ENCODE results near the gene SLC11A1.
A peak's percentile ranks its signal among the peaks of the same experiment; 100 is the strongest.

The SLC11A1 gene

DNA sequence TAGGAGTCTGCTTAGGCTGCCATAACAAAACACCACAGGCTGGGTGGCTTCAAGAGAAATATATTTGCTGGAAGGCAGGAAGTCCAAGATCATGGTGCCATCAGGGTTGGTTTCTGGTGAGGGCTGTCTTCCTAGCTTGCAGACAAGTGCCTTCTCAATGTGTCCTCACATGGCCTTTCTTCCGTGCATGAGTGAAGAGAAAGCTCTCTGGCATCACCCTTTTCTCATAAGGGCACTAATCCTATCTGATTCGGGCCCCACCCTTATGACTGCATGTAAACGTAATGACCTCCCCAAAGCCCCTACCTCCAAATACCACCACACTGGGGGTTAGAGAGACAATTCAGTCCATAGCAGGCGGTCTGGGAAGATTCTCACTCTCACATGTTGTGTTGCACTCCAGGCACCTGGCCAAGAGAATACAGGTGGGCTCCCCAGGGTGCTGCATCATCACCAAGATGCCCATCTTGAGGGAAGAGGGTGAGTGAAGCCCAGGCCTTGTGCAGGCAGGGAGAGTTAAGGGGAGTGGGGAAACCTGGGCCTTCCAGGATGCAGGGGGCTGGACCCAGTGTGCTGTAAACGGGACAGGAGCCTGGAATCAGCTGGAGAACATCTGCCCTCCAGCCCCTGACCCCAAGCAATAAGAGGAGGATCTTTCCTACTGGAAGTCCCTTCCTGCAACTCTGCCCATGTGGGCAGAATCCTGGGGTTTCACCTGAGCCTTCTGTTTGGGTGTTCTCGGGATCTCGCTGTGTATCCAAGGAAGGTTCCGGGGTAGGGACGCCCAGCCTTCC, 15.3 kb upstream of the SLC11A1 start:
- no peak for DNase-seq (ENCODE audit: low read depth in 1 of 2, low spot score in 1 of 2)

DNA sequence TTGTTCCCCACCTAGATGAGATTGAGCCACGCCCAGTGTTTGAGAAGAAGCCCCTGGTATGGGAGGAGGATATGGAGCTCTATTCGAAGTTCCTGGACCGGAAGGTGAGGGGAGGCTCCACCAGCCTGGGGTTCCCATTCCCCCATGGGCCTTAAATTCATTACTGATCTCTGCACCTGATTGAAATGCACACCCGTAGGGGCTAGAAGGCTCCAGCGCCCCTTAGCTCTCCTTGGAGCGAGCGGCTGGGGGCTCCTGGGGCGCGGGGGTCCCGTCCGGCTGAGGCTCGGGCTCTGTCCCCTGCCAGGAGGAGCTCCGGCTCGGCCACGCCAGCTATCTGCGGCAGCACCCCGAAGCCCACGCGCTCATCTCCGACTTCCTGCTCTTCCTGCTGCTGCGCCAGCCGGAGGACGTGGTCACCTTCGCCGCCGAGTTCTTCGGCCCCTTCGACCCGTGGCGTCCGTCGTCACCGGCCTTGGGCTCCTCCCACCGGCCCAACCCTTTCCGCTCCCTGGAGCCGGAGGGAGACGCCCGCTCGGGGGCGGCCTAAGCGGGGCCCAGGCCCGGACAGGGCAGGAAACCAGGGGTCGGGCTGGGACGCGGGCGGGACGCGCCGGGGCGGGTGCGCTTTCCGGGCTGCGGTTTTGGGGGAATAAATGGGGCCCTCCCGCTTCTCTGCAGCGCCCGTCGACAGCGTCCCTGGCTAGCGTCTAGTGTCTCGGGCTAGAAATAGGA, 14.5 kb upstream of the SLC11A1 start:
- DNase-seq (ENCODE audit: low read depth in 1 of 2, low spot score in 1 of 2), result peak; percentile 44 to 56

DNA sequence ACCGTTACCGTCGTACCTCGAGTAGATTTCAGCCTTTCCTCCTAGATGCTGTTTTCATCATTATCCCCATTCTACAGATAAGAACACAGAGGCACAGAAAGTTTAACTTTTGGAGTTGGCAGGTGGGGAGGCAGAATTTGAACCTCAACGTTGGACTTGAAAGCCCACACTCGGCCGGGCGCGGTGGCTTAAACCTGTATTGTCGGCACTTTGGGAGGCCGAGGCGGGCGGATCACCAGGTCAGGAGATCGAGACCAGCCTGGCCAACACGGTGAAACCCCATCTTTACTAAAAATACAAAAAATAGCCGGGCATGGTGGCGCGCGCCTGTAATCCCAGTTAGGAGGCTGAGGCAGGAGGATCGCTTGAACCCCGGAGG, 13.9 kb upstream of the SLC11A1 start:
- no peak for DNase-seq (ENCODE audit: low read depth in 1 of 2, low spot score in 1 of 2)

DNA sequence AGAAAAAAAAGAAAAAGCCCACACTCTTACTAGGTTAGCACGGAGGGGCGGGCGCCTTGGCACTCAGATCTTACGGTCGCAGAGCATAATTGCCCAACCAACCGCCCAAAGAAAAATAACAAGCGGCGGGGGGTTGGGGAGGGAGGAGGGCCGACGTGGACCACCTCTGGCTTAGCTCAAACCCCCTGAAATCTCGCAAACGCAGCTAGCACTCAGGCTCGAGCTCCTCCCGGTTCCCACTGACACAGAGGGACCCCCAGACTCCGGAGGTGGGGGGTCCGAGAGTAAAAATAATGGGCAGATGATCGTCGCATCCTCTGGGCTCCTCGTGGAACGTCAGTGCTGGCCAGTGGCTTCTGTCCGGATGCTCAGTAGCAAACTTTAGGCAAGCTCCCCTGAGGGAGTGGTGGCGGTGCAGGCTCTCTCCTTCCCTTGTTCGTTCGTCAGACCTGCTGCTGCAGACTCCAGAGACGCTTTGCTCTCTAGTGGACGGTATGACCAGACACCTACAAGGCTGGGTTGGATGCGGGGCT, 13.4 kb upstream of the SLC11A1 start:
- no peak for DNase-seq (ENCODE audit: low read depth in 1 of 2, low spot score in 1 of 2)

DNA sequence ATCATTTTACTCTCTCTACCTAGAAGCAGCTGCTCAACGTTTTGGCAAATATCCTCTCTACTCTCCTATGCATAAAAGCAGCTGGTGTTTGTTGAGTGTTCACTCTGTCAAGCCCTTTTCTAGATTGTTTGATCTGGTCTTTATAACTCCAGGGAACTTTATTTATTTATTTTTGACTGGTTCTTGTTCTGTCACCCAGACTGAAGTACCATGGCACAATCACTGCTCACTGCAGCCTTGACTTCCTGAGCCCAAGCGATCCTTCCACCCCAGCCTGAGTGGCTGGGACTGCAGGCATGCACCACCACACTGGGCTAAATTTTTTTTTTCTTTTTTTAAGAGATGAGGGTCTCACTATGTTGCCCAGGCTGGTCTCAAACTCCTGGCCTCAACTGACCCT, 12.7 kb upstream of the SLC11A1 start:
- DNase-seq (ENCODE audit: low read depth in 1 of 2, low spot score in 1 of 2), result no peak

DNA sequence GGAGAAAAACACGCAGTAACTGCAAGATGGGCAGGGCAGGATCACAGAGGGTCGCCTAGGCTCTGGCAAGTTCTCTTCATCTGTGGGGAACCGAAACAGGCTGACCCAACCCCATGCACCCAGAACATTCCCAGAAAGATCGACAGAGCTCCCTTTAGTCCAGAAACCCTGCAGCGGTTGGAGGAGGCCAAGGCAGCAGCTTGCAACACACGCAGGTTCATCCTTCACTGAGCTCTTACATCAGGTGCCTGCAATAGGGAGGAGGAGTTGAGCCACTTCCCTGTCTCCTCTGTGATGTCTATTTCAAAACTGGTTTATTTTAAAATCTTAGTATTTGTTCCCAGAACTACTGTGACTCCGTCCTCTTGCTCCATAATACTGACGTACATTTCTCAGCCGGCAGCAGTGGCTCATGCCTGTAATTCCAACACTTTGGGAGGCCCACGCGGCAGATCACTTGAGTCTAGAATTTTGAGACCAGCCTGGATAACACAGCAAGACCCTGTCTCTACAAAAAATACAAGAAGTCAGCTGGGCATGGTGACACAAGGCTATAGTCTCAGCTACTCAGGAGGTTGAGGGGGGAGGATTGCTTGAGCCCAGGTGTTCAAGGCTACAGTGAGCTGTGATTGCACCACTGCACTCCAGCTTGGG, 11.5 kb upstream of the SLC11A1 start:
- DNase-seq (ENCODE audit: low read depth in 1 of 2, low spot score in 1 of 2), result no peak

DNA sequence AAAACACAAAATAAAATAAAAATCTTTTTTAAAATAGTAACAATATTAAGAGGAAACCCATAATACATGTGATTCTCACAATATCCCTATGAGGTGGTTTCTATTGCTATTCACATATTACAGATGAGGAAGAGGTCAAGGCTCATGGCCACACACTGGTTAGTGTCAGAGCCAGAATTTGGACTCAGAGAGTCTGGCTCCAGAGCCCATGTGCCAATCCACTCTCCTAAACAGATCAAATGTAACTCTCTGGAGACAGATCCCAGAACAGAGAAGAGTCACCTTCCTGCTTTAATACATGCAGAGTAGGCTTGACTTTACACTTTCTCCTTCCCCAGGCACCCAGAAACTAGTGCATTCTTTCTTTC, 10.1 kb upstream of the SLC11A1 start:
- DNase-seq (ENCODE audit: low read depth in 1 of 2, low spot score in 1 of 2), result no peak

DNA sequence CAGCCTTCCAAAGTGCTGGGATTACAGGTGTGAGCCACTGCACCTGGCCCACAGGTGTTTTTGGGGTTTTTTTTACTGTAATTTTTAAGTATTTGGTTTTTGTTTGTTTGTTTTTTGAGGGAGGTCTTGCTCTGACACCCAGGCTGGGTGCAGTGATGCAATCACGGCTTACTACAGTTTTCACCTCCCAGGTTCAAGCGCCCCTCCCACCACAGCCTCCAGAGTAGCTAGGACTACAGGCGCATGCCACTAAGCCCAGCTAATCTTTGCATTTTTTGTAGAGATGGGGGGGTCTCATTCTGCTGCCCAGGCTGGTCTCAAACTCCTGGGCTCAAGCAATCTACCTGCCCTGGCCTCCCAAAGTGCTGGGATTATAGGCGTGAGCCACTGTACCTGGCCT, 7.3 kb upstream of the SLC11A1 start:
- no peak for DNase-seq (ENCODE audit: low read depth in 1 of 2, low spot score in 1 of 2)

DNA sequence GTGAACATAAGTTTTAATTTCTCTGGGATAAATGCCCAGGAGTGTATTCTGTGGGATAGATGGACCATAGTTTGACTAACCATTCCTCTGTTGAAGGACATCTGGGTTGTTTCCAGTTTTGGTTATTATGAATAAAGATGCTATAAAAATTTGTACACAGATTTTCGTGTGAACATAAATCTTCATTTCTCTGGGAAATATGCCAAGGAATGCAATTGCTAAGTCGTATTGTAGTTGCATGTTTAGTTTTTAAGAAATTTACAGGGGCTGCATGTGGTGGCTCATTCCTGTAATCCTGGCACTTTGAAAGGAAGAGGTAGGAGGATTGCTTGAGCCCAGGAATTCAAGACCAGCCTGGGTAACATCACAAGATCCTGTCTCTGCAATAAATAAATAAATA, 6.9 kb upstream of the SLC11A1 start:
- DNase-seq (ENCODE audit: low read depth in 1 of 2, low spot score in 1 of 2), result no peak

DNA sequence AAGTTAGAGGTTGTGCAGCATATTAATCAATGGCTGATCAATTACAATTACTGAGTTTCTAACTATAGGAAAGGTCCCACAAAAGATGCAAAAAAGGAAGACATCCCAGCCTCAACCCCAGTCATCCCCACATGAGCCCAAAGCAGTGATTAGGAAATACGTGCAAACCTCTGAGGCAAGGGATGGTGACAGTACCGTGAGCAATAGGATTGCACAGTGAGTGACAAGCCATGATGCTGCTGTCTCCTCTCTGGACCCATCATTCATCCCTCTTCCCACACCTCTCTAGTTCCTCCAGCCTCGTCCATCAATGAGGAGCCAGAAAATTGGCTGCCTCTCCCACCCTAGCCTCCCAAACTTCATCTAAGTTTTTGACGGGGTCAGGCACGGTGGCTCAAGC, 4.0 kb upstream of the SLC11A1 start:
- no peak for DNase-seq (ENCODE audit: low read depth in 1 of 2, low spot score in 1 of 2)

DNA sequence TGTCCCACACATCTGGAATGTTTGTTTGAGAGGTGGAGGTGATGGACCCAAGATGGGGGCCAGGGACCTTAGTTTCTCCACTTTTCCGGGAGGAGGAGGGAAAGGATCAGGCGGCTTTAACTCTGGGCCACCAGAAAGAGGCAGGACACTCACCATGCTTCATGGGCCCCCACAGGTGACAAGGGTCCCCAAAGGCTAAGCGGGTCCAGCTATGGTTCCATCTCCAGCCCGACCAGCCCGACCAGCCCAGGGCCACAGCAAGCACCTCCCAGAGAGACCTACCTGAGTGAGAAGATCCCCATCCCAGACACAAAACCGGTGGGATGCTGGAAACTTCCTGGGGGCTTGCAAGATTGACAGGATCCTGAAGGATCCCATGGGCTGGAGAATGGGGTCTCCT, 712 bp downstream of the SLC11A1 start:
- DNase-seq (ENCODE audit: low read depth in 1 of 2, low spot score in 1 of 2), result no peak

DNA sequence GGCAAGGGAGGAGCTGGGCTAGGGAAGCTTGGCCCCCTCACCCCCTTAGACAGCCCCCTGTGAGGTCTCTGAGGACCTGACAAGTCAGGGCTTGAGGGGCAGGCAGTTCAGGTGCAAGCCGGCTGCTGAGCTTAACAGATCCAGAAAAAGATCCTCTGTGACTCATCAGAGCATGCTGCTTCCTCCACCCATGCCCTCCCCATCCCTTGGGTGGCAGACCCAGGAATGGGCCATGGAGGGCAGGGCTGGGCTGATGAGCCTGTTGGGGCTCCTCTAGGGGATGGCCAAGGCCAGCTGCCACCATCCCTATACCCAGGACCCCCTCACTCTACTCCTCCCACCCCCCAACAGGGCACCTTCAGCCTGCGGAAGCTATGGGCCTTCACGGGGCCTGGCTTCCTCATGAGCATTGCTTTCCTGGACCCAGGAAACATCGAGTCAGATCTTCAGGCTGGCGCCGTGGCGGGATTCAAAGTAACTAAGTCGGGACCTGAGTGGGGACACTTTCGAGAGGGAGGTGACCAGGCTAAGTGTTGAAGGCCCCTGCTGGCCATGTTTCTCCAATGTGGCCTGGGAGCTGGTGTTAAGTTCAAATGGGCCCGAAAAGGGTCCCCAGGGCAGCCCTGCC, 1.9 kb downstream of the SLC11A1 start:
- DNase-seq (ENCODE audit: low read depth in 1 of 2, low spot score in 1 of 2), result no peak

DNA sequence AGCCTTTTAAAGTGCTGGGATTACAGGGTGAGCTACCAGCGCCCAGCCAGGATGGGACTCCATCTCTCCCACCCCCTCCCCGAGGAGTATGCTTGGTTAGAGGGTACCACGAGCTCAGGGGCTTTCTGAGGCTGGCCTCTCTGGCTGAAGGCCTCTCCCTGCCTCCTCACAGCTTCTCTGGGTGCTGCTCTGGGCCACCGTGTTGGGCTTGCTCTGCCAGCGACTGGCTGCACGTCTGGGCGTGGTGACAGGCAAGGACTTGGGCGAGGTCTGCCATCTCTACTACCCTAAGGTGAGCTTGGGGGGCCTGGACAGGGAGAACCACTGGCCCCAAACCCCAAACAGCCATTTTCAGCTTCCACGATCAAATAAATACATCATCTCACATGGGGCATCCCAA, 2.9 kb downstream of the SLC11A1 start:
- DNase-seq (ENCODE audit: low read depth in 1 of 2, low spot score in 1 of 2), result no peak

DNA sequence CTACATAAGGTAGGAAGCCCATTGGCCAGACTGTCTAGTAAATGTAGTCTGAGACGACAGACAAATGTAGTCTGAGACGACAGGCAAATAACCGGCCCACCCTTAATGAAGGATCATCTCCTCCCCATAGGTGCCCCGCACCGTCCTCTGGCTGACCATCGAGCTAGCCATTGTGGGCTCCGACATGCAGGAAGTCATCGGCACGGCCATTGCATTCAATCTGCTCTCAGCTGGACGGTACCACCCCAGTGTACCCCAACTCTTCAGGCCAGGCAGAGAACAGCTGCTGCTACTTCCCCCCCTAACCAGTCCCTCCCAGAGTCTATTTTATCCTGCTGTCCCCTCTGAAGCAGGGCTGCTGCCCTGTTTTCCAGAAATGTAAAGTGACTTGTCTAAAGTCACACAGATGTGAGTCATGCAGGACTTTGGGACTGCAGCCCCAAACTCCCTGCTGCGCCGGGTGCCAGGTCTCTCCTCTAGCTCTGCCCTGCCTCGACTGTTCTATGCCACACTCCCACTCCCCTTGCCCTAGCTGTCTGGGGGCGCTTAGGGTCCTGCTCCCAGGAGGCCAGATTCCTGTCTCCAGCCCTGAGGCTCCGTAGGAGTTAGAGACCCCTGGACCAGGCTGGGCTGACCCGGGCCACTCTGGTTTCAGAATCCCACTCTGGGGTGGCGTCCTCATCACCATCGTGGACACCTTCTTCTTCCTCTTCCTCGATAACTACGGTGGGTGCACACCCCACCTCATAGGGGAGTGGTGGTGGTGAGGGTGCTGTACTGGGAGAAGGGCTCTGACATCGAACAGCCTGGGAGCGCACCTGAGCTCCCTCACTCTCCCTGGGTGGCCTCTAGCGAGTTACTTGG, 4.7 kb downstream of the SLC11A1 start:
- DNase-seq (ENCODE audit: low read depth in 1 of 2, low spot score in 1 of 2), result no peak

DNA sequence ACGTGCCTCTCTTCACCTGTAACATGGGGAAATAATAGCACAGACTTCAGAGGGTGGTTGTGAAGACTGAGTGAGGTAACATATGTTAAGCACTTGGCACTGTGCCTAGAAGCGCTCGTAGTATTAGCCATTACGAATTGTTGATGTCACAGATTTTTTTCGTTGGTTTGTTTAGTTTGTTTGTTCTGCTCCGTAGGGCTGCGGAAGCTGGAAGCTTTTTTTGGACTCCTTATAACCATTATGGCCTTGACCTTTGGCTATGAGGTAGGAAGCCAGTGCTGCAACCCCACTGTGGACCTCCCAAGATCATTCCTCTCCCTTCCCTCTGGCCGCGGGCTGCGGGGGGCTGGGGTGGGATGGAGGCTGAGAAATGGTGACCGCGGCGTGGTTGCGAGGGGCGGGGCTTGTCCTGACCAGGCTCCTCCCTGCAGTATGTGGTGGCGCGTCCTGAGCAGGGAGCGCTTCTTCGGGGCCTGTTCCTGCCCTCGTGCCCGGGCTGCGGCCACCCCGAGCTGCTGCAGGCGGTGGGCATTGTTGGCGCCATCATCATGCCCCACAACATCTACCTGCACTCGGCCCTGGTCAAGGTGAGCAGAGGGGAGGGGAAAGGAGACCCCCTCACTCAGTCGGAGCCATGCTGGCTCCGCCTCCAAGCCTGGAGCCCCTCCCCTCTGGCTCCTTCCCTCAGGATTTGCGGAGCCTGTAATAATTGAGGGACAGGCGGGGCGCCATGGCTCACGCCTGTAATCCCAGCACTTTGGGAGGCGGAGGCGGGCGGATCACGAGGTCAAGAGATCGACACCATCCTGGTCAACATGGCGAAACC, 5.5 kb downstream of the SLC11A1 start:
- DNase-seq (ENCODE audit: low read depth in 1 of 2, low spot score in 1 of 2), result no peak

DNA sequence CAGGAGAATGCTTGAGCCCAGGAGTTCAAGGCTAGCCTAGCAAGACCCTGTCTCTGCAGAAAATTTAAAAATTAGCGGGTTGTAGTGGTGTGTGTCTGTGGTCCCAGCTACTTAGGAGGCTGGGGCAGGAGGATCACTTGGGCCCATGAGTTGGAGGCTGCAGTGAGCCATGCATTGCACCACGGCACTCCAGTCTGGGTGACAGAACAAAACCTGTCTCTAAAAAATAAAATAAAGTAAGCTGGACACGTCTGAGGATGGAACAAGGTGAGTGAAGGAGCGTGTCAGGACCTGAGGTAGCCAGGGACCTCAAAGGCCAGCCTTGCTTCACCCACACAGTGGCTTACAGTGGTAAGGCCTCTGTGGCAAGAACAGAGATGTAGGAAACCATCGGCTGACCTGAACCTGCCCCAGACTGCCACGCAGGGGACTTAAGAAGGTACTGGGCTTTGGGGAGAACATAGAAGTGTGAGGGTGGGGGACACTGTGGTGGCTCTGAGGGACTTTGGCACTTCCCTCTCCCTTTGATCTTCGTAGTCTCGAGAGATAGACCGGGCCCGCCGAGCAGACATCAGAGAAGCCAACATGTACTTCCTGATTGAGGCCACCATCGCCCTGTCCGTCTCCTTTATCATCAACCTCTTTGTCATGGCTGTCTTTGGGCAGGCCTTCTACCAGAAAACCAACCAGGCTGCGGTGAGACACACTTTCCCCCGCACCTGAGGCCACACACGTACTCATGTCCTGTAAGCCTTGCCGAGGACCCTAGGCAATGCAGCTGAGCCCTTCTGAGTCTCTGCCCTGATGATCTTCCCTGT, 7.5 kb downstream of the SLC11A1 start:
- no peak for DNase-seq (ENCODE audit: low read depth in 1 of 2, low spot score in 1 of 2)

DNA sequence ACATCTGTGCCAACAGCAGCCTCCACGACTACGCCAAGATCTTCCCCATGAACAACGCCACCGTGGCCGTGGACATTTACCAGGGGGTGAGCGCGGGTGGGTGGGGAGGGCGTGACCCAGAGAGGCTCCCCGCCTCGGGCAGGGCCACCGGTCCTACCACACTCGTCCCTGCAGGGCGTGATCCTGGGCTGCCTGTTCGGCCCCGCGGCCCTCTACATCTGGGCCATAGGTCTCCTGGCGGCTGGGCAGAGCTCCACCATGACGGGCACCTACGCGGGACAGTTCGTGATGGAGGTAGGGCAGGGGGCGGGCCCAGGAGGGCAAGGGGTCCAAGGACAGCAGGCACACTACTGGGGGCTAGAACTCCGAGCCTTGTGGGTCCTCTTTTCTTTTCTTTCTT, 9.1 kb downstream of the SLC11A1 start:
- no peak for DNase-seq (ENCODE audit: low read depth in 1 of 2, low spot score in 1 of 2)

DNA sequence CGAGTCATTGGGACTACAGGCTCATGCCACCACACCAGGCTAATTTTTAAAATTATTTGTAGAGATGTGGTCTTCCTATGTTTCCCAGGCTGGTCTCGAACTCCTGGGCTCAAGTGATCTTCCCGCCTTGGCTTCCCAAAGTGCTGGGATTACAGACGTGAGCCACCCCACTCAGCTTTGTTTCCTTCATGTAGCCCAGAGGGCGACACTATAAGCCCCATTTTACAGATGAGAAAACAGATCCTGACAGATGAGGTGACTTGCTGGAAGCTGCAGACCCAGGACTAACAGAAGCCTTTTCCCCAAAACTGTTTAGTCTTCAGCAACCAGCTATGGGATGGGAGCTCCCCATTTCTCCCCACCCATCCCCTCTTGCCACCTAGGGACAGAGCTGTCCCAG, 10.4 kb downstream of the SLC11A1 start:
- DNase-seq (ENCODE audit: low read depth in 1 of 2, low spot score in 1 of 2), result no peak

DNA sequence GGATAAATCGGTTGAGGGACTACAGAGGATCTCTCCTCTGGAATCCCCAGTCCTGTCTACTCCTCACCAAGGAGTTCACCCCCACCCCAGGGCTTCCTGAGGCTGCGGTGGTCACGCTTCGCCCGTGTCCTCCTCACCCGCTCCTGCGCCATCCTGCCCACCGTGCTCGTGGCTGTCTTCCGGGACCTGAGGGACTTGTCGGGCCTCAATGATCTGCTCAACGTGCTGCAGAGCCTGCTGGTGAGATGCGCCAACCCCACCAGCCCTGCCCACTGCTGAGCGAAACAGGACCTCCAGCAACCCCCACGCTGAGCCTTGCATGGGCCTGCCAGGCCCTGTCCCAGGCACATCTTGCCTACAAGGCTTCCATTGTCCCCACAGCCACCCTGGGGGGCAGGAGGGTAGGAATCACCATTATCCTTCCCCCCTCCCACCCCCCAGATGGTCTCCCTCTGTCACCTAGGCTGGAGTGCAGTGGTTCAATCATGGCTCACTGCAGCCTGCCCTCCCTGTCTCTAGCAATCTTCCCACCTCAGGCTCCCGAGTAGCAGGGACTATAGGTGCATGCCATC, 10.9 kb downstream of the SLC11A1 start:
- DNase-seq (ENCODE audit: low read depth in 1 of 2, low spot score in 1 of 2), result no peak
